D721Med (cell line): Measurements from ENCODE around the gene NEK1.

Source experiments
- DNase-seq: peaks from one replicate; pipeline ENCODE4 v3.0.0; 2011; ENCODE audit warnings: low spot score; ENCODE audit not compliant: insufficient read length
- FAIRE-seq: peaks from 2 replicates; lab custom pipeline; 2011; peaks lifted over from hg19 to GRCh38; lab: Jason Lieb, UNC
- TF ChIP-seq, protein P1 (sequence below): IDR thresholded peaks from 2 replicates; pipeline ENCODE4 v1.5.1; 2012; ENCODE audit warnings: mild to moderate bottlenecking, control low read depth; ENCODE audit not compliant: insufficient read depth; ENCODE audit errors: missing control alignments

NEK1 gene

GRCh38 chr4:169645627-169646026 lies 33.2 kb upstream of the NEK1 start:
- FAIRE-seq (no peak), DNase-seq (no peak)
- TF ChIP-seq, protein P1, sequence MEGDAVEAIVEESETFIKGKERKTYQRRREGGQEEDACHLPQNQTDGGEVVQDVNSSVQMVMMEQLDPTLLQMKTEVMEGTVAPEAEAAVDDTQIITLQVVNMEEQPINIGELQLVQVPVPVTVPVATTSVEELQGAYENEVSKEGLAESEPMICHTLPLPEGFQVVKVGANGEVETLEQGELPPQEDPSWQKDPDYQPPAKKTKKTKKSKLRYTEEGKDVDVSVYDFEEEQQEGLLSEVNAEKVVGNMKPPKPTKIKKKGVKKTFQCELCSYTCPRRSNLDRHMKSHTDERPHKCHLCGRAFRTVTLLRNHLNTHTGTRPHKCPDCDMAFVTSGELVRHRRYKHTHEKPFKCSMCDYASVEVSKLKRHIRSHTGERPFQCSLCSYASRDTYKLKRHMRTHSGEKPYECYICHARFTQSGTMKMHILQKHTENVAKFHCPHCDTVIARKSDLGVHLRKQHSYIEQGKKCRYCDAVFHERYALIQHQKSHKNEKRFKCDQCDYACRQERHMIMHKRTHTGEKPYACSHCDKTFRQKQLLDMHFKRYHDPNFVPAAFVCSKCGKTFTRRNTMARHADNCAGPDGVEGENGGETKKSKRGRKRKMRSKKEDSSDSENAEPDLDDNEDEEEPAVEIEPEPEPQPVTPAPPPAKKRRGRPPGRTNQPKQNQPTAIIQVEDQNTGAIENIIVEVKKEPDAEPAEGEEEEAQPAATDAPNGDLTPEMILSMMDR, result no peak

- DNase-seq, result no peak
These were observed 32.4 kb upstream of the NEK1 start for GRCh38 chr4:169644802-169645201.

DNA sequence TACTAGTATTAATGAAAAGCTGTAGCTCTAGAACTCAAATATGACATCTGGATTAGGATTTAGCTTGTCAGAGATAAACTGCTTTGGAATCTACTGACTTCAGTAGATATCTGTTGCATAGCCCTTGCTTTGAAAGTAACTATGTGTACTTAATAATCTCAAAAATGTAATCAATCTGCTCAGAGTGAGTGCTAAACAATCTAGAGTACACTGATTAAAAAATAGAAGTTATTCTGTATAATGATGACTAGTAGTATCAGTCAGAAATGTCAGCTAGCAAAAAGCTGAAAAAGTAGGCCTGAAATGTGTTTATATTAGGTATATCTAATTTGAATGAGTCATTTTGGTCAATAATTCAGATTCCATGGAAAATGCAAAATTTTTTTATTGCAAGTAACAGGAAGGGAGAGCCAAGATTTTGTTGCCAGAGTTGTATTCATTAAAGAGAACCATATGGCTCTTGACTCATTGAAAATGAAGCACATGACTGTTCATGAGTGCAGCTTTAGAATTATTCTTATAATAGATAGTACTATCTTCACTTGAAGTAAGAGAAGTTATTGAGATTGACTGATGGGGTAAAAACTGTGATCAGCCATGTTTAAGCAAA lies 28.0 kb upstream of the NEK1 start:
- no peak for FAIRE-seq
- no peak for DNase-seq
- TF ChIP-seq, protein P1, result no peak

More at GRCh38 chr4:169644802-169645201, 32.4 kb upstream of the NEK1 start:
- TF ChIP-seq, protein P1, result no peak
- FAIRE-seq, result no peak

GRCh38 chr4:169634975-169635374 lies 22.6 kb upstream of the NEK1 start:
- FAIRE-seq, result no peak

GRCh38 chr4:169632896-169633295 lies 20.5 kb upstream of the NEK1 start:
- DNase-seq (no peak), FAIRE-seq (no peak)
- TF ChIP-seq, protein P1, result no peak

More at GRCh38 chr4:169634975-169635374, 22.6 kb upstream of the NEK1 start:
- DNase-seq, result no peak
- TF ChIP-seq, protein P1, result no peak

GRCh38 chr4:169630069-169630468 lies 17.7 kb upstream of the NEK1 start:
- TF ChIP-seq, protein P1, result no peak
- FAIRE-seq, result no peak

GRCh38 chr4:169628579-169628978 lies 16.2 kb upstream of the NEK1 start:
- TF ChIP-seq, protein P1, result no peak
- FAIRE-seq, result no peak
- no peak for DNase-seq

More at GRCh38 chr4:169630069-169630468, 17.7 kb upstream of the NEK1 start:
- no peak for DNase-seq
